HG02840 (cell line): ENCODE data around the gene ADGRB3.
"Not testable (repeated sequence)": the region's sequence is repeated elsewhere in the genome, so short reads cannot be mapped to it uniquely, and the experiment has no call there.

Experiments
- ATAC-seq: cut with Tn5 transposase; IDR thresholded peaks from one replicate; pipeline ENCODE4 v1.9.1; 2021; ENCODE audit warnings: mild to moderate bottlenecking, moderate library complexity, moderate number of reproducible peaks; ENCODE audit not compliant: unreplicated experiment, low FRiP score

Gene ADGRB3

DNA sequence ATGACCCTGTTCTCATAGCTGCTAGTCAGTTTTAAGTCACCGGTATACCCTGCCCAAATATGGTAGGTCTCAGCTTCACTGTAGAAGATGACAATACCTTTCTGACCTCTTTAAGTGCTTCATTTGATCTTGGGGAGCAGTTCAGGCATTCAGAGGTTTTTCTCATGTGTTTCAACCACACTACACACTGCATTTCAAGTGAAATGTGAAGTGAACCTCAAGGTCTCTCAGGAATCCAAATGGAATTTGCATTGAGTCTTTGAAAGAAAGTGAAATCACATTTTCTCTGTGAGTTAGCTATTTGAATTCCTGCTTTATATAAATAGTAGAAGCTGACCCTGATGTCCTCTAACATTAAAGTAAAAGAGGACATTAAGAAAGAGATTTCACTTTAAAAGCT is 461.6 kb downstream of the ADGRB3 start:
- no peak for ATAC-seq

DNA sequence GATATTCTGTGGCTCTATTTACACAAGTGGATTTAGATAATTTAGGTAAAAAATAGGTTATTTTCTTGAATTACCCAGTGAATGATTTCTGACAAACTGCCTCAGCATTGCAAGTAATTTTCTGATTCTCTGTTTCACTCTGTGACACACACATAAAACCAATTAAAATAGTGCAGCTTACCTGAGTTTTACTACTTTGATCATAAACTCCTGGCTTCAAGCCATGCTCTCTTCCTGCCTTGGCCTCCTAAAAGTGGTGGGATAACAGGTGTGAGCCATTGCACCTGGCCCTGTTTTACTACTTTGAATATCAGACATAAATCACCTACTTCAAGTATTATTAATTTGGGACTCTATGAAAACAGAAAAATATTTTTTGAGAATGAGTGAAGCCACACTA is 462.9 kb downstream of the ADGRB3 start:
- no peak for ATAC-seq

DNA sequence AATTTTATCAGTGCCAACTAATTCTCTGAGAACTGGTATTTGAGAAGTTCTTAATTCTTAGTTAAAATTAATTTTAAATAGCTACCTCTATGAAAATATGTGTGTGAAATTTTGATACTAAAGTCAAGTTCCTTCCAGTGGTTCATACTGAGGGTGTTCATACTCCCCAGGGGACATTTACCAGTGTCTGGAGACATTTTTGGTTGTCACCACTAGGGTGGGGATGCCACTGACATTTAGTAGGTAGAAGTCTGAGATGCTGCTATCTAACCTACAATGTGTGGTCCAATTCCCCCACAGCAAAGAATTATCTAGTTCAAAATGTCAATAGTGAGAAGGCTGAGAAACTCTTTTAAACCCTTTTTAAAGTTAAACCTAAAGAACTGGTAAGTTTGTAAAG is 463.8 kb downstream of the ADGRB3 start:
- no peak for ATAC-seq

DNA sequence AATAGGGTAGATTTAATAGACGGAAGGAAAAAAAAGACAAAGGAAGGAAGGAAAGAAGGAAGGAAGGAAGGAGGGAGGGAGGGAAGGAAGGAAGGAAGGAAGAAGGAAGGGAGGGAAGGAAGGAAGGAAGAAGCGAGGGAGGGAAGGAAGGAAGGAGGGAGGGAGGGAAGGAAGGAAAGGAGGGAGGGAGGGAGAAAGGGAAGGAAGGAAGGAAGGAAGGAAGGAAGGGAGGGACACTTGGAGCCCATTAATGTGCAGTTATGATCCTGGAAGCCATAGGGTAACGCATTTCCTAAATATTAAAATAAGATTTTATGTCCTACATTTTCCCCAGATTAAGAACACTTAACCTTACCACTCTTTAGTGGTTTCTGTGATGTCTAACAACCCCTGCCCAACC is 465.7 kb downstream of the ADGRB3 start:
- no peak for ATAC-seq

DNA sequence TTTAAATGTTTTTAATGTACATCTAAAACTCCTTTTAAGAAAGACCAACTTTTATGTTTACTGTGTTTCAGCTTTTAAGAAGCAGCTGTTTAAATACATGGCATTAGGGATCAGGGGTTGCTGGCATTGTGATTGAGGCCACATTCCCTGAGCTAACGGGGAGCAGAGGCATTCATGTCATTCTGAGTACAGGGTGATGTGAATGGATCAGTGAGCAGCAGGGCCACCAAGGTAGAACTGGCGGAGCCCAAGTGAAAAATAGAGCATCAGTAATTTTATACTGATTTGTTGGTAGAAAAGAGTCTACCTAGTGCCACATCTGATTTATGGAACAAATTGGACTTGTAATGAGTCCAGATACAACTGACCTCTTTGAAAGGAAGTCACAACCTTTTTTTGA is 467.3 kb downstream of the ADGRB3 start:
- ATAC-seq = no peak

DNA sequence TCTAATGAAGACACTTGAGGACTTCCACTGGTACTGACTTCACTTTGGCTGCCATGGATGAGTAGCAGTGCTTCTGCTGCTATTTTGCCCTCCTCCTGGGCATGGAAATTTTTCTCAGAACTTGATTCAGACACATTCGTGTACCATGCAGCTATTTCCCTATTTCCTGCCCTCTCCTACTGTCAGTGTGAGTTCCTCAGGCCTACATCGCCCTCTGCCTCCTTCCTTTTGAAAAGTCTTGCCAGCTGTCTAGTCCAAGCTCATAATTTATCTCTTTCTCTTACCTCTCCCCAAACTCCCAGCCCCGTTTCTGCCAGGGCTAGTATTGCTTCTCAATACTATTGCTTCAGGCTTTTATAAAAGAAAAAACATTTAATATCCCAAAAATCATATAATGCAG is 470.2 kb downstream of the ADGRB3 start:
- ATAC-seq = no peak

DNA sequence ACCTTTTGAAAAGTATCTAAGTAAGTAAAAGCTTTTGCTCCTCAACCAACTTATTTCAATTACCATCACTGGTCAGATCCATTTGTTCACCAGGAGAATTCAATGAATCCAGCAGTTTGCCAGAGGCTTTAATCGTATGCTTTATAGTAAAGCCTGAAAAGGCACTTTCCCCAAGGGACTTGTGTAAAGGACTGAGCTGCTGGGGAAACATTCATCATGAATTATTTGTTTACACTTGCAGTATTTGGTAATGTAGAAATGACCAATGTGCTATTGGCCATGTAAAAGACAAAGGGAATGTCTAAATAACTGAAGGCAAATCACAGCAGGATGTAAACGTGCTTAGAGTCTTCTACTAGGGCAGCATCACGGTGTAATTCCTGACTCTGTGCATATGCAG is 471.4 kb downstream of the ADGRB3 start:
- ATAC-seq = no peak

DNA sequence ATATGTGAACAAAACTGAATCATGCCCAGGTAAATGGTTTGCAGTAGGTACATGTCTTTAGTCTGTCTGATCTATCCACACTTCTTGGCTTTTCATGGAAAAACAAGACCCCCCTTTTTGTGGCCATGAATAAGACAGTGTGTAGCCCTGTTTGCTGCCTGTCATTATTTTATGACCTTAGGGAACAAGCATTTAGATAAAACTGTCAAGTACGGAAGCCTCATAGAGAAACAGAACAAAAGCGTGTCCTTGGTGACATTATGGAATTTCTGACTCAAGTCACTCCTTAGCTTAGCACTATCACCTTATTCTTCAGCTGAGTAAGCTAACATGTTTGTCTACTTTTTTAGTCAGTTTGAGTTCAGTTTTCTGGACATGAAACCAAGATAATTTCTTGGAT is 476.2 kb downstream of the ADGRB3 start:
- ATAC-seq = no peak

DNA sequence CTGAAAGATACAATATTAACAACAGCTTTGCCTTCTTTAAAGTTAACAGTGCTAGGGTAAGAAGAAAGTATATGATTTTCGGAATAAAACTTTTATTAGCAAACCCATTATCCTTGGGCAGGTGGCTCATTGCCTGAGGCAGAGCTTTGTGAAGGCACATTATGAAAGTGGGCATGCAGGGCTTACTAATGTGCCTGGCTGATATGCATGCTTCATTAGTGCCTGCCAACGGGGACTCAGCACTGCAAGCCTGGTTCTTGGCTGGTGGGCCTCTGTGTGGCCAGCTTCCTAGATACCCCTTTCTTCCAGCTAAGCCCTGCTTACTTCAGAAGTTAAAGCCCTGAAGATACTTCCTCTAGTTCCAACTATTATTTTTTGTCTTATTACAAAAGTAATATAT is 481.6 kb downstream of the ADGRB3 start:
- ATAC-seq = no peak

DNA sequence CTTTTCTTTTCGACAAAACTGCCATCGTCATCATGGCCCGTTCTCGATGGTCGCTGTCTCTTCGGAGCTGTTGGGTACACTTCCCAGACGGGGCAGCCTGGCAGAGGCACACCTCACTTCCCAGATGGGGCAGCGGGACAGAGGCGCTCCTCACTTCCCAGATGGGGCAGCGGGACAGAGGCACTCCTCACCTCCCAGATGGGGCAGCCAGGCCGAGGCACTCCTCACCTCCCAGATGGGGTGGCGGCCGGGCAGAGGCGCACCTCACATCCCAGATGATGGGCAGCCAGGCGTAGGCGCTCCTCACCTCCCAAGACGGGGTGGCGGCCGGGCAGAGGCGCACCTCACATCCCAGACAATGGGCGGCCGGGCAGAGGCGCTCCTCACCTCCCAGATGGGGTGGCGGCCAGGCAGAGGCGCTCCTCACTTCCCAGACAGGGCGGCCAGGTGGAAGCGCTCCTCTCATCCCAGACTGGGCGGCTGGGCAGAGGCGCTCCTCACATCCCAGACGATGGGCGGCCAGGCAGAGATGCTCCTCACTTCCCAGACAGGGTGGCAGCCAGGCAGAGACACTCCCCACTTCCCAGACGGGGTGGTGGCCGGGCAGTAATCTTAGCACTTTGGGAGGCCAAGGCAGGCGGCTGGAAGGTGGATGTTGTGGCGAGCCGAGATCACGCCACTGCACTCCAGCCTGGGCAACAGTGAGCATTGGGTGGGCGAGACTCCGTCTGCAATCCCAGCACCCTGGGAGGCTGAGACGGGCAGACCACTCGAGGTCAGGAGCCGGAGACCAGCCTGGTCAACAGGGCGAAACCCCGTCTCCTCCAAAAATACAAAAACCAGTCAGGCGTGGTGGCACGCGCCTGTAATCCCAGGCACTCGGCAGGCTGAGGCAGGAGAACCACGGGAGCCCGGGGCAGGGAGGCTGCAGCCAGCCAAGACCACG is 486.7 kb downstream of the ADGRB3 start:
- not testable (repeated sequence) for ATAC-seq

DNA sequence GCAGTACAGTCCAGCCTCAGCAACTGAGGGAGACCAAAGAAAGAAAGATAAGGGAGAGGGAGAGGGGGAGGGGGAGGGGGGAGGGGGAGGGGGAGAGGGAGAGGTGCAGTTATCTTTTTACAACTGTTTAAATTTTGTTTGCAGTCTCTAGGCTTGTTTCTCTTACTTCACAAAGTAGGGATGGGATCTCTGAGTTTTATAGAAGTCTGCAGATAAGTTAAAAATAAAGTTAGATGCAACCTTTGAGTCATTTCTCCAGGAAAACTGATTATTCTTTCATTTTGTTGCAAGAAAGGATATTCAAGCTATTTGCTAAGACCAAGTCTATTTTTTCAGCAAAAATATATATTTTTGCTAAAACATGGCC is 487.3 kb downstream of the ADGRB3 start:
- ATAC-seq = no peak

DNA sequence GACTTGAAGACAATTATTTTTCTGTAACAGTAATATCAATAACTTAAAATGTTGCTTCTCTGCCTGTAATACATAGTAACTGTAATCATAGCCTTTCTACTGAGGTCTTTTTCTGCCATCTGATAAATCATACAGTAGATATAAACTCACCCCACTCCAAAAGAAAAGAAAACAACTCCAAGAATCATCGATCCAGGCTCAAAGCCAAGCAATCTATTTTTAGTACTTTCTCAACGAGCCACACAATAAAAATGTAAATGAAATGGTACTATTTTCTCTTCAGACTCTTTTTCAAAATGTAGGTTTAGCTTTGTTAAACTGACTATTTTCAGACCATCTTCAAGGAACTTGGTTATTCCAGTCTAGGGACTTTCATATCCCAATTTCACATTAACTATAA is 493.3 kb downstream of the ADGRB3 start:
- ATAC-seq = no peak

DNA sequence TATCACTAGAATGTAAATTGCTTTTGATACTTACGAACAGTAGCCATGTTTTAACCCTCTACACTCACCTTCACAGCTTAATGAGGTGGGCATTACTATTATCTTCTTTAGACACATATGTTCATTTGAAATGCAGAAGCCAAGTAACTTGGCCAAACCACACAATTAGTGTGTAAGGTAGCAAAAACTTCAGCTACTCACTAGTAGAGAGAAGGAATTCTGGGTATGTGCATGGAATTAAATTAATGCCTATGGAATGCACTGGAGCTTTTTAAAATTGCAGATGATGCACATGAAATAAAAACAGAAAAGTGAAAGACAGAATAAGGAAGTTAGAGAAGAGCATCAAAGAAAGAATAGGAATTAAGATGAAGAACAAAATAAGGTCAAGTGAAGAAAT is 494.0 kb downstream of the ADGRB3 start:
- ATAC-seq = no peak

DNA sequence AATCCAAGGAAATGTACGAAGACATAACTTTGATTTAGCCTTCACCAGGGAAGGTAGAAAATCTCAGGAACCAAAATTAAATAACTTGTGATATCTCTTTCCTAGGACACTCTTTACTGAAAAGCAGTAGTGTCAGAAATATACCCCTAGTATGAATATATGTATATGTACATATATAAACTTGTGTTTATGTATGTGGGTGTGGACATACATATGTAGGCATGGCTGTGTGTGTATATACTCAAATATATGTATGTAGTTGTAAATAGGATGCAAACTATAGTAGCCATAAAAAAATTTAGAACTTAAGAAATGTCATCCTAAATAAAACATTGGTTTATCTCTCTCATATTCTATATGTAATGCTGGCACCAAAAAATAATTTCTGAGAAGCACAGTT is 500.8 kb downstream of the ADGRB3 start:
- no peak for ATAC-seq

DNA sequence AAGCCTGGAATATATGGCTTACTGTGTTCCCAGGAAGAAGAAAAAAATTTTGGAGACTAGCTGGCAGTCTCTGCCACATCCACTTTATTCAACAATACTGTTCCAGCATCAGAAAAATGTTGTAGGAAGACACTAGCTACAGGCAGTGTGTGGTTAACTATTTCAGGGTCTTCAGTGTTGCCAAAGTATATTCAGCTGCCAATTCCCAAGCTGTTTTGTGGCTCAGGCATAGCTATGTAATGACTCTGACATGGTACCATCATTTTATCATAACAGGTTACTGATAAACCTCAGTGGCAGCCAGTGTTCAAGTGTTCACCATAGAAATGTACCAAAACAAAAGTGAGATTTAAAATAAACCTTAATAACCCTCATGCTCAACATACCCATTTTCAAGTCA is 503.1 kb downstream of the ADGRB3 start:
- no peak for ATAC-seq

DNA sequence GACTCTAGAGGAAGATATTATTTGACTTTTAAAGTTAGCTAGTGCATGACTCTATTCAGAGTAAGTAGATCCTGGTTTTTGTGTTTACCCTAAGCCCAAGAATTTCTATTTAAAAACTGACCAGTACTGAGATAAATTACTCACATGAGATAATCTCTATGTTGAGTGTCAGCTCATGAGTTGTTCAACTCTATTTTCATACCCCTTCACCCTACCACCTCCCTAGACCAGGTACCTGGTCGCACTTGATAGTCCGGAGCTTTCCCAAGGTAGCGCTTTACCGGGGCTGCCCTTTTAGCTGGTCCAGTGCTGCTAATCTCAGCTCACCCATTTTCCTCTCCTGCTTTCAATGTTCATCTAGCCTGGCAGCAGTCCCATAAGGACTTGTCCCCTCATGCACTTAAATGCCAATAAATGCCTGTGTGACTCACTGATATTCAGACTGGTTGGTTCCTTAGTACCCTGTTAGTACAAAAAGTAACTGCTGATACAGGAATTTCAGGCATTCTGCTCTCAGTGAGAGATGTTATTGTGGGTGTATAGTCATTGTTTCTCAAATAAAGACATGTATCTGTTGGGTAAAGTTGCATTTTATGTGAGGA is 503.9 kb downstream of the ADGRB3 start:
- ATAC-seq = no peak

DNA sequence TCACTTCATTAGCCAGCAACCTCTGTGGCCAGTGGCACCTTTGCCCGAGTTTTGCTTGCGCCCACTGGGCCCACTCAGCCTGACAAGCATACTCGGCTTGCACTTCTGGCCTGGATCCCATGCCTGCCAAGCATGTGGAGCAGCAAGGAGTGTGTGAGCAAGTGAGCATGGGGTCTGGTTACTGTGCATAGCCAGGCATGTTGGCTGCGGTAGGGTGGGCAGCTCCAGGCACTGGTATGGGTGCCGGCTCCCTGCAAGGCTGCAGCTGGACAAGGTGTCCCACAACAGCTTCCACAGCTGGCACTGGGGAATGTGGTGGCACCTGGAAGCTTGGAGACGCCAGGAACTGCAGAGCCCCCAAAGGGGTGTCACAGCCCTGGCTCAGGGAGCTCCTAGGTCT is 510.0 kb downstream of the ADGRB3 start:
- no peak for ATAC-seq

DNA sequence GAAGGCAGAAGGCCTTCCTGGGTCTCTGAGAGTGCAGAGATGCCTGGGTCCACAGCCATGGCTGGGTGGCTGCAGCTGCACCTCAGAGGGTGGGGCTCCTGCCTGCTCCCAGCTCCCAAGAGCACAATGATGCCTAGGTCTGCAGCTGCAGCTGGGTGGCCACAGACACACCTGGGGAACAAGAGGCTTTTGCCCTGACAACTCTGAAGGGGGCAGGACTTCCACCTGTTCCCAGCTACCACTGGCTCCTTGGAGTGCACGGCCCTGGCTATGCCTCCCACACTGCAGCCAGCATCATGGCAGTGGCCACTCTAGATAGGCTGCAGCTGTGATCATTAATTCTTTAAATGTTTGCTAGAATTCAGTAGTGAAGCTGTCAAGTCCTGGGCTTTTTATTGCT is 511.3 kb downstream of the ADGRB3 start:
- no peak for ATAC-seq

DNA sequence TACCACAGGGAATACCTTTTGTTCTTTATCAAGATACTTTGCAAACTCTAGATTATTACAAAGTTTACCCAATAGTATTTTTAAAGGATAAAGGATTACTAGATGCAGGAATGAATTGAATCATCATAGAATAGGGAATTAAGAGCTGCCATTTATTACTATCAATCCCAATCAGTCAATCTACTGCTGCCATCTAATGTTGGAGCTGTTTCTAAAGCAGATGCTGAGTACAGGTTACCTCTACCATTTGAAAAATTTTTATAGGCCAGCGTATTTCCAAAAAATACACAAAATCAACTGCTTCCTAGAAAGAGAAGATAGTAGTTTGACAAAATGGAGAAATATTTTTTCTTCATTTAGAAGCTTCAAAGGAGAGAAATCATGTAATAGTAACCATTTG is 520.4 kb downstream of the ADGRB3 start:
- no peak for ATAC-seq

DNA sequence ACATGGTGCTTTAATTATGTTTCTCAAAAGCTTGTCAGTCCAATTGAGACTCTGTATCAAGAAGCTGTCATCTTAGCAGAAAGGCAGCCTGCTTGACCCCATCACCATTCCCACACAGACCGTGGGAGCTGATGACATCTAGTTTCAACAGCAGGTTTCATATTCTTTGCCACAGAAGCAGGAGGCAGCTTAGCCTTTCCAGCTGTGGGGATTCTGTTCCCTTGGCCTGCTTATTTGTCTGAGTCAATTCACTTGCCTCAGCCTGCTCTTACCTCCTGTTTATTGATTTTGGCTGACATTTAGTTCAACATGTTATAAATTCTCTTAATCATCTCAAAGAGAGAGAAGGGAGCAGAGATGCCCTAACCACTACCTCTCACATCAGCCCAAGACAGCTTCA is 527.7 kb downstream of the ADGRB3 start:
- no peak for ATAC-seq

DNA sequence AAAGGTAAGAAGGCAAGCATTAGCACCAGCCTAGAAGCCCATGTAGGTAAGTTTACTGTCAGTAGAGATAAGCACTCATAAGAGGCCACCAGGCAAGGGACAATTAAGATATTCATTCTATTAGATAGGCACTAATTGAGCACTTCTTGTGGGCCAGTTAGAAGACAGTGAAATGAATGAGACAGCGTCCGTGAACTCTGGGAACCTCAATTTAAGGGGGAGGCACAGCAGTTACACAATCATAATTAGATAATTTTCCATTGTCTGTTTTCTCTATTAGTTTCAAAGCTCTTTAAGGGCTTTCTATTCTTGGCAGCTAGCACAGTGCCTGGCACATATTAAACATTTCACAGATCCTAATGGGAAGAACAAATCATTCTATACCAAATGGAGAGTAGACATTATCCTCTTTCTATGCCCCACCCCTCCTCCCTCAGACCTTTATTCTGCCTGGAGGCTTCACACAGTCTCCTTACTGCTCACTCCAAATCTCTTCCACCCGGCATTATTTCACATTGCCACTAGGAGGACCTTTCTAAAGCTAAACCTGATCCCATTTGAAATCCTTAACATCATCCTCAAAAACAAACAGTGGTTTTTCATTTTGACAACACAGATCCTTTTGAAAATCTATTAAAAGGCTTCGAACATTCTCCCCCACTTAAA is 529.6 kb downstream of the ADGRB3 start:
- no peak for ATAC-seq

DNA sequence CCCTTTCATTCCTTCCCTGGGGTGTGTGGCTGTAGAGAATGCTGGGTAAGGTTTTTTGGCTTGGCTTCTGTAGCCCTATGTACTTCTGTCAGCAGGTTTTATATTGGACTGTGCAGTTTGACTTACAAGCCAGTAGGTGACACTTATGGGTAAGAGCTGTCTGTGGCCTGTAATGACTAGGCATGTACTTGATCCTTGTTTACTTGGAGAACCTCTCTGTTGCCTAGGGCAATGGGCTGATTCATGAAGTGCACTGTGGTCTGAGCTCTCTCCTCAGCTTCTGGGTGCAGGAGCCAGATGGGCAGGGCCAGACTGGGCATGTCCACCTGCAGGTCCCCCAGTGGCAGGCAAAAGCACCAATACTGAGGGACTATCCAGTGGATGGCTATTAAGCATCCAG is 544.6 kb downstream of the ADGRB3 start:
- no peak for ATAC-seq
